Right renal pelvis (tissue), 4 donors: Measurements from ENCODE around the gene MTUS2. TPM values are rescaled to one million over a fixed set of nuclear protein-coding genes. Genes with fewer than 3 reads are reported as not detected.

ENCODE experiments used
- DNase-seq, 4 donors: peaks; one replicate each; pipeline ENCODE4 v3.0.0-alpha.2; 2013; ENCODE audit warnings: low read depth in 4 of 4, low spot score in 3 of 4, missing footprints in 1 of 4
- polyA plus RNA-seq, 4 donors: library from polyadenylated mRNA; unstranded; fragments of 120-200 nt; gene quantifications; one replicate each; pipeline ENCODE4 v1.2.1, GENCODE V29; 2013; ENCODE audit not compliant: insufficient read length in 4 of 4

Gene MTUS2
- polyA plus RNA-seq, 4 donors: 0.89 to 1.7 (median 1.2) TPM

- no peak for DNase-seq
Observed at GRCh38 chr13:29101905-29102304, 281.8 kb downstream of the MTUS2 start.

DNA sequence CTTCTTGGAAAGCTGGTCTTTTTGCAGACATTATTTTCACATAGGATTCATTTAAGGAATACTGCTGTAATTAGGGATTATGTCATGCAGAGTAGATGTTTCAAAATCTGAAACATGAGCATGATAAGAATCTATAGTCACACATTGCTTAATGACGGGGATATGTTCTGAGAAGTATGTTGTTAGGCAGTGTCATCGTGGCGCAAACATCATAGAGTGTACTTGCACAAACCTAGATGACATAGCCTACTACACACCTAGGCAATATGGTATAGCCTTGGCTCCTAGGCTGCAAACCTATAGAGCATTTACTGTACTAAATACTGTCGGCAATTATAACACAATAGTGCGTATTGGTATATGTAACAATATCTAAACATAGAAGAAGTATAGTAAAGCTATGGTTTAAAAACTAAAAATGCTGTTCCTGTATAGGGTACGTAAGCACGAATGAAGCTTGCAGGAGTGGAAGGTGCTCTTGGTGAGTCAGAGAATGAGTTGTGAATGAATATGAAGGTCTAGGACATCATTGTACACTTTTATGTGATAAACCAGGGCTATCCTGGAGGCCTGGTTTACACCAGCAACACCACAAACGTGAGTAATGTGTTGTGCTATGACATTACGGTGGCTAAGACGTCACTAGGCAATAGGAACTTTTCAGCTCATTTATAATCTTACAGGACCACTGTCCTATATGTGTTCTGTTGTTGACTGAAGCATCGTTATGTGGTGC lies 283.1 kb downstream of the MTUS2 start:
- no peak for DNase-seq

- no peak for DNase-seq
Observed at GRCh38 chr13:29104461-29104860, 284.3 kb downstream of the MTUS2 start.

DNA sequence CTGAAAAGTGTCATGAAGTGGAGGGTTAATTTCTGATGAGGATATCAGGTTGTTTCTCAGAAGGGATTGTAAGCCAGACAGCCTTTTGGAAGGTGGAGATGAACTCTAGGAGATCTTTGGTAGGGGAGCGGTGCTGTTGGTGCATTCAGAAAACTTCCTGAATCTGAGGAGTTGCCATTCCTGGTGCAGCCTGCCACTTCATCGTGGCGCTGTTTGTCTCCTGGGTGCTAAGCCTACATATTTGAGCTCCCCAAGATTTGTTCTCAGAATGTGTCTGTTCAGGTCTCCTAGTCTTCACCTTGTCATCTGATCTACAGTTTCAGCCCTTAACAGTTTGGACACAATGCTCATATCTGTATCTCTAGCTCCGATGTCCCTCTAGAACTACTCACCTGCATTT lies 285.6 kb downstream of the MTUS2 start:
- no peak for DNase-seq

DNA sequence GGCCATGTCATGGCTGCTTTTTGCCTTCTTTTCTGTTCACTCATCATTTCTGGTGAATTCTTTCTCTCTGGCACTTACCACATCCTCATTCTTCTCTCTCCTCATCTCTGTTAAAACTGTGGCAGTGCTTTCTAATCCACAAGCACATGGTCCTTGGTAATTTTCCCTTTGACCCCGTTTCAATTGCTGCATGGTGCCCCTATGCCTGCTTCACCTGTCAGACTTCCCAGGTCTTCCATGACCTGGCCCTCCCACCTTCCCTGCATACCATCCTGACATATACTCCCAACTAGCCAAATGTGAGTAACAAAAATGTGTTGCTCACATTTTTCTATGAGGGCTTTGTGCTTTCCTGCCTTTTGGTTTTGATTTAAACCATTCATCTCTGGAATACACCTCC lies 286.5 kb downstream of the MTUS2 start:
- DNase-seq: no peak

DNA sequence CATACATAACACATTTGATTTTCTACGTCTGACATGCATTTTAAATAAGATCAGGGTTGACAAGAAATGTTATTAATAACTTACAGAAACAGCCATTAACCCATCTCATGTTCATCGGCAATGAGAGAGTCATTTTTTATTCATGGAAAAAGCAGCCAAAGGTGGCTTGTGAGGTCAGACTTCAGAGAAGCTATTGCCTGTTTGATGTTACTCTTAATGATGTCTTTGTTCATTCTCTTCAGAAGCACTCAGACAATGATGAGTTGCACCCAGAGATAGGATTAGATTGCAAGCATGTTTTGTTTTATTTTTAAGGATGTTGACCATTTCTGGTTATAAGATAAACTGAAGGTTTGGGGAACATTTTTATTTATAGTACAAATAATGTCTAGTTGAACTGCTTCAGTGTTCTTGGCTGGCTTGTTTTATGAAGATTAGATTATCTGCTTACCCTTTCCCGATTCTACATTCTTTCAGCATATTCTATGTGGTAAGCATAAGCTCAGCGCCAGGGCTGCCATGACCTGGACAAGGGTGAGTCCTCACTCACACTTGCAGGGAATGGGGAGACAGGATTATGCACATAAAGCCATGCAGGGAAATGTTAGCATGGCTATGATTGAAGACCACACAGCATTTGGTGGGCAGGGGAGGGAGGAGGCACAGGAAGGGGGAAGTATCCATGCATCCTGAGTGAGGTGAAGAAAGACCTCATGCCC lies 288.1 kb downstream of the MTUS2 start:
- DNase-seq: no peak

DNA sequence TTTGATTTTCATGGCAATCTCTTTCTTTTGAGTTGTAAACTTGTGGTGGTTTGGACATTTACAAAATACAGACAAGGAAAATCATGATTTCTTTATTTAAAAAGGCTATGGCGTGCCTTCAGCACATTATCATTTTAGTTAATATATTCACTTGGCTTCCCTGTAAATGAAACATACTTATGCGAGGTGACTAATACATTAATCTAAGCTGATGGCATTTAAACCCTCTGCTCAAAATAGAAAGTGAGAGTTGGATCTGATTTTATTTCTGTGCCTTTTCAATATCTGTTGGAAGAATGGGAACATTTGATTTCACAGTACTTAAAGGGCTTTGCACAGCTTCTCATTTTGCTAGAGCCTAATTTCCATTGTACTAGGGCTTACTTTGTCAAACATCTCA lies 289.8 kb downstream of the MTUS2 start:
- no peak for DNase-seq

GRCh38 chr13:29111446-29111845 lies 291.3 kb downstream of the MTUS2 start:
- DNase-seq: no peak

GRCh38 chr13:29115842-29116241 lies 295.7 kb downstream of the MTUS2 start:
- no peak for DNase-seq

DNA sequence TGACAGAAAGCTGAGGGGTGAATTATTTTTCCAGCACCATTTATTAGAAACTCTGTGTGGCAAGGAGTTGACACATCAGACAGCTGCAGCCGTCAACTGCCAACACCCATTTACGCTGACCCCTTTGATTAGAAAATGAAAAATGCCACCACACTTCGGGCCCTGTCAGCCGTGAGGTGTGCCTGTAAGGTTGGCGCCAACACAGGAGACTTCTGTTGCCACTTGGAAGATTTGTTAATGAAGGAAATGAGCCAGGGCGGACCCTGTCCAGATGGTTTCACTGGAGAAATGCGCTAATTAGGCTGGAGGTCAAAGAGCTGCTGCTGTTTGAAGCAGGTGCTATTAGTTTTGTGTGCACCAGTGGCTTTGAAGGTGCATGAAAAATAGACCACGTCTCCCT lies 297.5 kb downstream of the MTUS2 start:
- peak in 1 of 4 donors; percentile 15 for DNase-seq

GRCh38 chr13:29118471-29118870 lies 298.3 kb downstream of the MTUS2 start:
- no peak for DNase-seq

GRCh38 chr13:29125191-29125933 lies 305.2 kb downstream of the MTUS2 start:
- DNase-seq: no peak

DNA sequence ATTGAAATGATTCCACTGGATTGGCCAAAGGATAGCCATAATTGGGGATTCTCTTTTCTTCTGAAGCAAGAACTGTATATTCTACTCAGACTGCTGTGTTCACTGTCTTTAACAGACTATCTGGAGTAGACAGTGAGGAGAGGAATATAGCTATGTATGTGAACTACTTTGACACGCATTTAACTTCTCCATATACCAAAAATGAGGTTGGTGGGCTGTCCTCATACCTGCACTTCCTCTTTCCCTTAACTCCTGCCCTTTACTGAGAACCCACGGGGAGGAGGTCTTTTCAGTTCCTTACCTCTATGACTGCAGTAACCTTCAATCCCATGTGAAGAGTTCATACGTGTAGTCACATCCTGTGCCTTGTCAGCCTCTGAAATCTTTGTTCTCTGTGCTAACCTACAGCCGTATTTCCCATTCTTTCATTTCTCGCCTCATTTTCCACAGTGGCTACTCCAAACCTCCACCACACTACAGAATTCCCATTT lies 305.8 kb downstream of the MTUS2 start:
- no peak for DNase-seq

GRCh38 chr13:29129616-29130015 lies 309.5 kb downstream of the MTUS2 start:
- DNase-seq: no peak

- no peak for DNase-seq
Observed at GRCh38 chr13:29131159-29131558, 311.0 kb downstream of the MTUS2 start.

GRCh38 chr13:29131881-29132668 lies 311.9 kb downstream of the MTUS2 start:
- no peak for DNase-seq

DNA sequence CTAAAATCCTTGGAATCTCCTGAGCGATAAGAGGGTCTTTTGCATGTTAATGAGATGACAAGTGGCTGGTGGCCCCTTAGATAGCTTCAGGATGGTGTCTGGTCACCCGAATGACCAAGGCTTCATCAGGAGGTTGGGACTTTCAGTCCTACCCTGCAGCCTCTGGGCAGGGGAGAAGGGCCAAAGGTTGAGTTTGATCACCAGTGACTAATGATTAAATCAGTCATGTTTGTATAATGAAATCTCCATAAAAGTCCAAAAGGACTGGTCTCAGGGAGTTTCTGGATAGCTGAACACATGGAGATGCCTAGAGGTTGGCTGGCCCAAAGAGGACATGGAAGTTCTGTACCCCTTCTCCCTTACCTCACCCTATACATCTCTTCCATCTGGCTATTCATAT lies 316.2 kb downstream of the MTUS2 start:
- no peak for DNase-seq

- no peak for DNase-seq
Observed at GRCh38 chr13:29137016-29137415, 316.9 kb downstream of the MTUS2 start.

- DNase-seq: no peak
Observed at GRCh38 chr13:29137995-29138394, 317.9 kb downstream of the MTUS2 start.

GRCh38 chr13:29140277-29140676 lies 320.1 kb downstream of the MTUS2 start:
- no peak for DNase-seq

- no peak for DNase-seq
Observed at GRCh38 chr13:29143847-29144246, 323.7 kb downstream of the MTUS2 start.
